Frontal cortex (tissue), 4 donors: ENCODE measurements around the gene PRDM5. TPM values are rescaled to one million over a fixed set of nuclear protein-coding genes. Genes with fewer than 3 reads are reported as not detected.

ENCODE experiments used
- DNase-seq, 2 donors: peaks; one replicate each; pipeline ENCODE4 v3.0.0; 2012; ENCODE audit warnings: low spot score in 2 of 2
- FAIRE-seq: peaks from 2 replicates; lab custom pipeline; 2012; peaks lifted over from hg19 to GRCh38; lab: Jason Lieb, UNC
- total RNA-seq: library from RNA; depleted of rRNA; stranded (reverse); fragments of >200 nt; gene quantifications from one replicate; pipeline ENCODE4 v1.2.3, GENCODE V29; 2014
- donor health status: control.
- donor health status: control.
- donor health status: control.

Gene PRDM5
- total RNA-seq, result 14.7 TPM

DNA sequence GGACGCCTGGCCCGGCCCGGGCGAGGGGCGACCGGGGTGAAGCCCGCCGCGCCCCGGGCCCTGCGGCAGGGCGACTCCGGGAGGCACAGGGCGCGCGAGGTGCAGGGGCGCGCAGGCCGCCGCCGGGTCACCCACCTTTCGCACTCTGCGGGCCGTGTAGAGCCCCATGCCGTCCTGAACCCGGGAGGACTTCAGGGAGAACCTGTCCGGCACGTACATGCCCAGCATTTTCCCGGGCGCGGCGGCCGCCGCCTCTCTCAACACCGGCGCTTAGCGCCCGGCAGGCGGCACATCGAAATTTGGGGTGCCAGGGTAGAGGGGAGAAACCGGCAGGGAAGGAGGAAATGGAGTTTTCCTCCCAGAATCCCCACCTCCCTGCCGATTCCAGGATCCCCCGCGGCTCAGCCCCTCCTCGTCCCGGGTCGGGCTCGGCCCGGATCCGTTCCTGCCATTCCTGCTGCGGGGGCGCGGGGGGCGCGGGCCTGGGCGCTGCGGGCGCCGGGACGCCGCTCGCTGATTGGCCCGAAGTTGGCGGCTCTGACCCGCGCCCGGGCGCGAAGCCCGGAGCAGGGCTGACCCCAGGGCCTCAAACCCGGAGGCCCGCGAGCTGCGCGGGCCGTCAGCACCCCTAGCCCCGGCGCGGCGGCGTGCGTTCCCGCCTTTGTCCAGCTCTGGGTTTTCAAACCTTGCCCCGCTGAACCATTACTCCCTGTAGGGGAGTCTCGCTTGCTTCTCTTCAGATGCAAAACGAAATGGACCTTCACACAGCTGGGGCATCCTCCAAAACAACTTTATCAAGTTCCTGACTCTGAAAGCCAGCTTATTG is at the start of gene PRDM5:
Gene PRDM5 (minus strand): TSS at position 346 of the 826 bp plus-strand sequence. CDS start 118 bp downstream, at position 228.
- FAIRE-seq (no peak), DNase-seq (peak; percentile 54 to 58)

DNA sequence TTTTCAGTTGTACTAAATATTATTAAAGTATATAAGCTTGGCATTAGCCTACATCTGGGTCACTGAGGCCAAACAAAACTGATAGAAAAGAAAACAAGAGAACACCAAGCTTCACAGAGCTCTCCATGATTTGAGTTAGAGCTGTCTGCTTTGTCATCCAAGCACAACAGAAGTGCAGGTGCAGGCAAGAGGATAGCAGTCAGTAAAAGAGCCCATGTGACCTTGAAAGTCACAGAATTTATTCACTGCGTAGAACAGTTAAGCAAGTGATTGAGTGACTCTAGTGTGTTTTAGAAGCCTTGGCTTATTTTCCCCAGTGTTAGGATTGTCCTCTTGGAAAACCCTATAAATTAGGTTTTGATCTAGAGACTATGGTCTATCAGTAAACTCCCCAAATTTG is 49.4 kb upstream of the PRDM5 start:
- FAIRE-seq, result no peak
- DNase-seq, result no peak

DNA sequence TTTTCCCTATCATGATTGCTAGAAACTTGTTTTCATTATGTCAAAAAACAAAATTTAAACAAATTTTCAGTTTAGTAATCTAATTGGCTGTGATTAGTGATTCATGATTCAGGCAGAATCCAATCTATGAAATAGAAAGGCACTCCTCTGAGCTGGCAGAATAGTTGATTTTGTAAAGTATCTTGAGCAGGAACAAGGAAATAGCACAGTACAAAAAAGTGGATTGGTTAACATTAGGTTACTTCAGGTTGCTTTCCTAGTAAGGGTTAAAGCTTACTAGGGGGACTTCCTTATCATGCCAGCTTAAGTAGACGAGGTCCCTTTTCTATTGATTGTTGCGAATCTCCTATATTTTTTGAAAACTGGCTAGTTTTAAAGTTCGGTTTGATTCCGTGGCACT is 43.4 kb upstream of the PRDM5 start:
- DNase-seq, result no peak
- no peak for FAIRE-seq

DNA sequence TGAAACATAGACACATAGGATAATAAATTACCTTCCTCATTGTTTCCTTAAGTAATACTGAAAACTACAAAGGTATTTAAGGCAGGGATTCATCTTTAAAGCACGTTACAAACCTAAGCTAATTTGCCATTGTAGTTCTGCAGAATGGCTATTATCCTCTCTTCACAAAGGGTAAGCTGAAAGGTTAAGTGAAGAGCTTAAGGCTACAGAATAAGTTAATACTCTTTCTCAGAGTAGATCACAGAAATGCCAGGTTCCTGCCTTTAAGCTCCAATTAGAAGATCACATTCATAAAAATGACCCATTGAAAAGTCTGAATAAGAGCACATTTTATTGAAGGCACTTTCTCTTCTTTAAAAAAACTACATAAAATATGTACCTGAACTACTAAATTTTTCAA is 42.1 kb upstream of the PRDM5 start:
- DNase-seq, result no peak
- no peak for FAIRE-seq

DNA sequence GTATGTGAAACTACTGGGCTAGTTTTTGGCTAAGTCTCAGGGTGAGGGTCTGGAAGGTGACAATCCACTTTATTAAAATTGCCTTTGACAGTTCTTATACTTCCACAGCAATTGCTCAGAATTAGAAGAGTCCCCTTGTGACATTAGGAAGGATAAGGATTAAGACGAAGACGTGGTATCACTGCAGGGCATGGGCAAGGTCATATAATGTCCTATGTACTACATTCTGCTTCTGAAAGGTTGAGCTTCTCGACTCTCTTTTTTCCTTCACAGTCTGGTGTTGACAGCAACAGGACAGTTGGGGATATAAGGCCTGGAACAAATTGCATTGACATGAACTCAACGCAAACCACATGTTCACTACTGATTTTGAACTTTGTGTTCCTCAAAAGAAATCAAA is 40.9 kb upstream of the PRDM5 start:
- DNase-seq, result no peak
- FAIRE-seq, result no peak

DNA sequence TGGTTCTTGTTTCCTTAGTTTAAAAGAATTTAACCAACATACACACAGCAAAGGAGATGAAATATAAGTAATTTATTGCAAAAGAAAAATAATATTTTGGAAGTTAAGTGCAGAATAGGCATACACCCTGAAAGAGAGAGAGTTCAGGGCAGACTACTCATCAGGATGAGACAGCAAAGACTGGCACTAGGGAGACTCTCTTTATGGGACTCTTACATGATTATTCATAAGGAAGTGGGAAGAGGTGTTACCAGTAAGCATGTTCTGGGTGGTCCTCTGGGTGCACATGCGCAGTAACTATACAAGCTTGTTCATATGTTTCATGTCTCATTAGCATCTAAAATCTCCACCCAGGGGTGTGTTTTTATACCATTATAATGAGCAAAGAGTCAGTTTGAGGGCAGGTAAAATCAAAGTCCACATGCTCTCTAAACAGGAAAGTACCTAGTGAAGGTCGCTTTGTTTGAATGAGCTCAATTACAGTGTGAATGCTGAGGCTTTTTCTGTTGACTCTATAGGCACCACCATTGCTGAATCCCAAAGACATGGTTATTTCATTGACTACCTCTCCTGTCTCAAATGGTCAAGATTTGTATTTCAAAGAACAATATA is 38.2 kb upstream of the PRDM5 start:
- no peak for FAIRE-seq
- DNase-seq, result no peak

DNA sequence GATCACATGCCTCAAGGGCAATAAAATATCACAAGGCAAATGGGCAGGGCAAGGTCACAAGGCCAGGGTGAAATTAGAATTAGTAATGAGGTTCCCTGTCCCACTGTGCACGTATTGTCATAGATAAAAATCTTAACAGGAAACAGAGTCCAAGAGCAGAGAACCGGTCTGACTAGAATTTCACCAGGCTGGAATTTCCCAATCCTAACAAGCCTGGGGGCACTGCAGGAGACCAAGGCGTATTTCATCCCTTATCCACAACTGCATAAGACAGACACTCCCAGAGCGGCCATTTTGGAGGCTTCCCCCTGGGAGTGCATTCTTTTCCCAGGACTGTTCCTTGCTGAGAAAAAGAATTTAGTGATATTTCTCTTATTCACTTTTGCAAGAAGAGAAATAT is 25.9 kb upstream of the PRDM5 start:
- DNase-seq (no peak), FAIRE-seq (no peak)

DNA sequence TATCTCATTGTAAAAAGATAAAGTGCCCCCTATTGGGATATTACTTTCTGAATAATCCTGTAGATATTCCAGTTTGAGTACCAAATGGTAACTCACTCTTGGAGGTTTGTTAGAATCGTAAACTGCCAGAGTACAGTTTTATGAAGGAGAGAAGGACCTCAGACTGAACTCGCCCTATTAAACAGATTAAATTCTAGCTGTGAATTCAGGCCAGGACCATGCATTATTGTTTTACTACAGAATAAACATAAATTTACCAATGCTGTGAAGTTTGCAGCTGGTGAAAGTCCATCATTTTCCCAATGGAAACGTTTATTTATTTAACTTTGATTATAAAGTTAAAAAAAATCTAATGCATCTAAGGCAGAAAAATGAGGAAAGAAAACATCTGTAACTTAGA is 20.2 kb upstream of the PRDM5 start:
- DNase-seq, result no peak
- FAIRE-seq, result no peak

DNA sequence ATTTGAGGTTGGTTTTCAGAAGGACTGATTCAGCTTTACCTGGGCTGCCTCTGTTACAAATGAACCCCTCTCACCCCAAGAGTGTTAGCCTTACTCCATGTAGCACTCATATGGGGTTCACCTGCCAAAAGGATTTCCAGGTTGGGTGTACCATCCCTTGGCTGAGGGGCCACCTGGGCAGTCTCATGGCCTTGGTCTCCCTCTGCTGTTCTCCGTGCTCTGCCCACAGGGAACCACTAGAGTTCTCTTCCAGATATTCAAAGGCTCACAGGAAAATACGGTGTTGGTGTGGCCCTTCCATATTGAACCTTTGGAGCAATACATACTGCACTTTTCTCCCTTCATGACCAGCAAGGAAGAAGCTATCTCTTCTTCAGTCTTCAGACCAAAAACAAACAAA is 18.0 kb upstream of the PRDM5 start:
- FAIRE-seq (no peak), DNase-seq (no peak)

DNA sequence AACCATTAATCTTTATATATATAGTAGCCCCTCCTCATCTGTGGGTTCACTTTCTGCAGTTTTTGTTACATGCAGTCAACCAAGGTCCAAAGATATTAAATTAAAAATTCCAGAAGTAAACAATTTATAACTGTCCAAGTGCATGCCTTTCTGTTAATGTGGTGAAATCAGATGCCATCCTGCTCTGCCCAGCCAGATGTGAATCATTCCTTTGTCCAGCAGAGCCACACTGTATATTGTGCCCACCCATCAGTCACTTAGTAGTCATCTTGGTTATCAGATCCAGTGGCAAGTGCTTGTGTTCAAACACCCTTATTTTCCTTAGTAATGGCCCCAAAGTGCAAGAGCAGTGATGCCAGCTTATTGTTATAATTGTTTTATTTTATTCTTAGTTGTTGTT is 17.2 kb upstream of the PRDM5 start:
- FAIRE-seq, result no peak
- no peak for DNase-seq

DNA sequence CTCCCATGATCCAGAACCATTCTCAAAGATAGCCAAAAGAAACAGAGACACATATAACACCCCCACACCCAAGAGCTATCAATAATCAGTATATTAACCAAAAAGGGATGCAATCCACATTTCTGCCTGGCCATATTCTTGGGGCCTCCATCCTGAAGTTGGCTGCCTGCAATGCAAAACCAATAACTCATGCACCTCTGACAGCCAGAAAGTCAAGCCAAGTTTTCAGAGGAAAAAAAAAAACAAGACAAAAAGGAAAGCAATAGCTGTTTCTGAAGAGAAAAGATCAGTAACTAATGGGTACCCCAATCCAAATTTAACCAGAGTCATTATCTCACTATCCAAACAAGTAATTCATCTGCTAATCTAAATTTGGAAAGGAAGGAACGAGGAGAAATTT is 7.3 kb upstream of the PRDM5 start:
- no peak for FAIRE-seq

DNA sequence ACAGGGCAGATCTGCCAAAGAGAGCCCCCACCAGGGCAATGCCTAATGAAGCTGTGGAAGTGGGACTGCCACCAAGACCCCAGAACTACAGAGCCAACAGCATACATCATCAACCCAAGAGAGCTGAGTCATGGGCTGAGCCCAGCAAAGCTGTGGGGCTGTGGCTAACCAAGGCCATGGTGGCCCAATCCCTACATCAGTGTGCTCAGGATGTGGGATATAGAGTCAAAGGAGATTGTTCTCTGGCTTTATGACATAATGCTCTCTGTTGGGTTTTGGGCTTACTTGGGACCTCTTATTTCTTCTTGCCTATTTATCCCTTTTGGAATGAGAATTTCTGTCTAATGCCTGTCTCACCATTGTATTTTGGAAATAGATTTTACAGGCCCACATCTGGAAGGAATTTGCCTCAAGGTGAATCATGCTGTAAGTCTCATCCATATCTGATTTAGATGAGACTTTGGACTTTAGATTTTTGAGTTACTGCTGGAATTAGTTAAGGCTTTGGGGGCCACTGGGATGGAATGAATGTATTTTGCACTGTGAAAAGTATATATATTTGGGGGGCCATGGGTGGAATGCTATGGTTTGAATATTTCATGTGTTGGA is 5.4 kb upstream of the PRDM5 start:
- FAIRE-seq (no peak), DNase-seq (no peak)

More for the DNA sequence above, 7.3 kb upstream of the PRDM5 start:
- DNase-seq, result no peak

DNA sequence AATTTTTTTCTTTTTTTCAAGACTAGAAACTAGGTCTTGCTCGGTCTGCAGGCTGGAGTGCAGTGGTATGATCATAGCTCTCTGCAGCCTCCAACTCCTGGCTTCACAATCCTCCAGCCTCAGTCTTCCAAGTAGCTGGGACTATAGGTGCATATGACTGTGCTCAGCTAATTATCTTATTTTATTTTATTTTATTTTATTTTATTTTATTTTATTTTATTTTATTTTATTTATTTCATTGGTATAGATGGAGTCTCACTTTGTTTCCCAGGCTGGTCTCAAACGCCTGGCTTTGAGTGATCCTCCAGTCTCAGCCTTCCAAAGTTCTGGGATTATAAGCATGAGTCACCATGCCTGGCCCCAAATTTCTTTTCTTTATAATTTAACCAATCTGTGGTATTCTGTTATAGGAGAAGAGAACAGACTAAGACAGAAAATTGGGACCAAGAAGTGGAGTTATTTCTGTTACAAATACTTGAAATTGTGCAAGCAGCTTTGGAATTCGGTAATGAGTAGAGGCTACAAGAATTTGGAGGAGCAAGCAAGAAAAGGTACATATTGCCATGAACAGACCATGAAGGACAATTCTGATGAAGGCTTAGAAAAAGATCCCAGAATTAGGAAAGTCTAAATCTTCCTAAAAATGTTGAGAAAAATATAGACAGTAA is 4.0 kb upstream of the PRDM5 start:
- DNase-seq (no peak), FAIRE-seq (no peak)

DNA sequence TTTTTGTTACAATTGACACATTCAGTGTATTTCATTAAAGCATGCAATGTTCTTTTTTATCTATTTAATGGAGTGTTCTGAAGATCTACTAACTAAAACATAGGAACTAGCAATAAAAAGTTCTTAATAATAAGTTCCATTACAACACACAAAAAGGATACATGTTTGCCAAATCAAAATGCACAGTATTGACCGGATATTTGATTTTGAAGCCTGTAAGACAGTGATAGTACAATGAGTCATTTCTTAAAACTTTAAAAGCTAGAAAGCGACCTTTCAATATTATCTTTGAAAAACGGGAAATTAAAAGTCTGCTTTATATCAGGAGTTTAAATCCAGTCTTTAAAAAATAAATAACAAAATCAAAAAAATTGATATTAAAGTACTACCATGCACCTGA is 2.4 kb upstream of the PRDM5 start:
- DNase-seq, result no peak
- no peak for FAIRE-seq

DNA sequence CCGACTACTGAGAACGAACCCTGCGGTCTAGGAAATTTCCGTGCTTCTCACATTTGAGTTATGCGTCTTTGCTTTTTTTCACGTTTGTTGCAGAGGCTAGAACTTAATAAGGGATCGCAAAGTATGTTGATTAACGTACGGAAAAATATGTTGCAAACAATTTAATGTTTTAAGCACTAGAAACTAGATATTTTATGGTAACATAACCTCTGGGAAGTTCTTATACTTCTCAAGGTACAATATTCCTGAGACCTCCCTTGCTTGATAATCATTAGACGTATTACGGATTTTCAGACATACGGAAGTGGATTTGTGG is 639 bp upstream of the PRDM5 start:
- no peak for DNase-seq
- FAIRE-seq, result no peak

DNA sequence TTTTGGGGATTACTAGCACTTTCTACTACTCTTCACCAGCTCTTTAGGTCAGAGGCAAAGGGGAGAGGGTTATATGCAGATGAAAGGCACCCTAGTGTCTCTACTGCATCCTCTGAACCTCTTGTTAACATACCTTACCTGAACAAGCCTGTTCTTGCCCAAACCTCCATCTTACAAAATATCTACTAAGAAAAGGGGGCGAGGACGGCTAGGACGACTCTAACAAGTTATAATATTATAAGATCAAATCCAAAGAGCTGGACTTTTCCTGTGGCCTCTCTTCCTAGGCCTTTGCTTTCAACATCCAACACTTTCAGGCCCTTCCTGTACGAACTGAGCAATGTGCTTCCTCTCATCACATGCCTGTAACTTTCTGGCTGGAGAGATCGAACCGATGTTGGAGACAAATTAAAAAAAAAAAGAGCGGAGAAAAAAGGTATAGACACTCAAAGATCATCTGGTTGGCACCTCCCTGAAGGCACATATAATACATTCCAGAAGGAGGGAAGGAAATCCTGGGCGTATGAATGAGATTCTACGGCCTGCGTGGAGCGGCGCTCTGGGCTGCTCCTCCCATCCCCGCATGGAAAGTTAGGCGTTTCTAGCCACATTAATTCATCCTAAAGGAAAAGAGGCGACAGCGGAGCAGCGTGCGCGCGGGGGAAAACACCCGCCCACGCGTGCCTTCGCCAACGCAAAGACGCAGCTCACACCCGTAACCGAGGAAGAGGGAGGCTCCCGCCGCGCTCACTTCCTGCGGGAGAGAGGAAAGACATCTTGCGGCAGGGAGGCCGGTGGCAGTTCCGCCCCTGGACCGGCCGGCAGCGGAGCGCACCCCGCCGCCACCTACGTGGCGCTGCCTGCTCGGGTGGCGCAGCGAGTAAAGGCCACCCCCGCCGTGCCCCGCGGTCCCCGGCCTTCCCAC is 808 bp downstream of the PRDM5 start:
- no peak for FAIRE-seq
- peak; percentile 29 to 59 for DNase-seq

DNA sequence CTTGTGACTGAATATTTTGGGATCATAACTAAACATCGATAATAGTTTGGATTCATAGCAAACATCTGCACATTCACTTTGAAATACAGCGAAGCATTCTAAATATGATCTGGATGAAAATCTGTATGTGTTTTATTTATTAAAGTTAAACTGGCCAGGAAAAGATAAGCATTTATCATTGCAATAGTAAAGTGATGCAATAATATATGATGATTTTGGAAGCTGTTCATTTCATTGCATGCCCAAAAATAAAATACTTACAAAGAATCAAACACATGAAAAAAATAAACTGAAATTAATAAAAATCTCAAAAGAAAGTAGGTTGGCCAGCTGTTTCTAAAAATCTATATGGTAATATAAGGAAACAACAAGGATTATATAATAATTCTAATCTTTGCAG is 1.9 kb downstream of the PRDM5 start:
- no peak for DNase-seq
- no peak for FAIRE-seq

DNA sequence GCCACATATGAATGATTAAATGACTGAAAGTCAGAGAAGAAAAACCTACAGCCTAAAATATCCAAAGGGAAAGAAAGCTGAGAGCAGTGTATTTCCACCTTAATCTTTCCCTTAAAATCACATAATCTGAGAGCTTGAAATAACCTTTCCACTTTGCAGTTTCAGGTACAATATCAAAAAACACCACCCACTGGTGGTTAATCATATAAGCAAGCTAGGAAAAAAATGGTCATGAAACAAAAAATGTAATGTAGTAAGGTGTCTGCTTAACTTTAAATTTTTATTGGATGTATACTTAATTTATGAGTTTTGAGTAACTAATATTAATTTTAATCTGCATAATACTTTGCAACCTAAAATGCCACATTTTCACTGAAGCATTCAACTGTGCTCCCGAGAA is 3.2 kb downstream of the PRDM5 start:
- DNase-seq (no peak), FAIRE-seq (no peak)

DNA sequence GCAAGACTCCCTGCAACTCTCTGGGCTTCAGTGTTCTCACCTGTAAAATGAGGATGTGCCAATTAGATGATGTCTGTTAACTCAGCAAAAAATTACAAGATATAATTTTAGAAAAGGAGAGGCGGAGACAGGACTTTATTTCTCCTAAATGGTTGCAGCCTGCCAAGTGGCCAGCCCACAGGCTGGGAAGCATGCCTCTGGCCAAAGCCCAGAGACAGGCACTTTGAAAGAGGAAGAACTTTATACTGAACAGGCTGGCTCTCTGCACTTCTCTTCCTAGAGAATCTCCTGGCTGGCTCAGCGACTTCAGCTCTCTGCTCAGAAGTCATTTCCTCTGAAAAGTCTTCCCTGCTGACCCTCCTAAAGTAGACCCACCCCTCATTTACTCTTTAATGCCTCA is 3.7 kb downstream of the PRDM5 start:
- DNase-seq, result no peak
- no peak for FAIRE-seq

DNA sequence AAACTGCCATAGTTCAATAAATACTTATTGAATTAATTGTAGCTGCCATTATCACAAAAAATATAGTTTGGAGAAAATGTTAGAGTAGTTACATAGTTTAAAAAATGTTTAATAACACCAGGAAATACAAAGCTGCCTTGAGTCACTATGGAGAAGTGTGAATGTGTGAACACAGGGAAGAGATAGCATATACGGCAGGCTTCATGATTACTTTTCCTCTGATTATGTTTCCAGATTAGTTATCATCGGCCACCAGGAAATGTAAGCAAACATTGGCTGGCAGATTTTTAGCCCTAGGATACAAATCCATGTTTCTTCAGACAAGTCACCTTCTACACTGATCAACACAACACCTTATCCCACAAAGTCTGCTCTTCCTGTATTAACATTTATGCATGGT is 4.4 kb downstream of the PRDM5 start:
- FAIRE-seq, result no peak
- DNase-seq, result no peak
